Calu3 (cell line): Measurements from ENCODE around the gene EYA2. TPM values are rescaled to one million over a fixed set of nuclear protein-coding genes. Genes with fewer than 3 reads are reported as not detected.

ENCODE experiments used
- BruUV-seq: library from RNA; stranded (reverse); fragments of 400-500 nt; replicated peaks from 2 replicates; lab custom pipeline; 2021; lab: Mats Ljungman, UMichigan
- CTCF ChIA-PET: fragments of 300-600 bp; sonication (Branson Sonifier 250); formaldehyde crosslinking; loops from one replicate; lab custom pipeline; 2022; ENCODE audit warnings: antibody characterized with exemption; lab: Charles Lee
- DNase-seq: peaks from one replicate; pipeline ENCODE4 v3.0.0; 2022
- H3K27ac Mint-ChIP-seq: one replicate; pipeline ENCODE4 v1.8.0; 2022; ENCODE audit warnings: mixed read lengths; ENCODE audit not compliant: unreplicated experiment
- H3K27me3 Mint-ChIP-seq: one replicate; pipeline ENCODE4 v1.8.0; 2022; ENCODE audit warnings: mixed read lengths; ENCODE audit not compliant: unreplicated experiment
- H3K36me3 Mint-ChIP-seq: one replicate; pipeline ENCODE4 v1.8.0; 2022; ENCODE audit warnings: mild to moderate bottlenecking, moderate library complexity, mixed read lengths; ENCODE audit not compliant: insufficient read depth, unreplicated experiment
- H3K4me1 Mint-ChIP-seq: one replicate; pipeline ENCODE4 v1.8.0; 2022; ENCODE audit warnings: mild to moderate bottlenecking, low read depth, mixed read lengths; ENCODE audit not compliant: unreplicated experiment
- H3K4me3 Mint-ChIP-seq: one replicate; pipeline ENCODE4 v1.8.0; 2022; ENCODE audit warnings: mild to moderate bottlenecking, low read depth, moderate library complexity, mixed read lengths; ENCODE audit not compliant: unreplicated experiment
- H3K9me3 Mint-ChIP-seq: one replicate; pipeline ENCODE4 v1.8.0; 2022; ENCODE audit warnings: low read depth, mixed read lengths; ENCODE audit not compliant: unreplicated experiment
- intact Hi-C: fragments of 100-400 bp; cut with micrococcal nuclease; formaldehyde crosslinking; loops from one replicate; pipeline ENCODE4 v1.10.0; 2022; ENCODE audit not compliant: unreplicated experiment
- total RNA-seq: library from RNA; stranded (reverse); gene quantifications from 2 replicates; pipeline ENCODE4 v1.2.3, GENCODE V29; 2022
- TF ChIP-seq, protein P1 (sequence below): fragments of 200-600 bp; IDR thresholded peaks from one replicate; pipeline ENCODE4 v1.8.0; 2022; ENCODE audit warnings: antibody characterized with exemption; ENCODE audit not compliant: unreplicated experiment

EYA2 gene
- total RNA-seq, 1 experiment from 2014 or later = 0.35 TPM

- CTCF ChIA-PET = interaction anchor here (0.7 kb wide), 1 partner anchor 186 kb away, joined by 3 read pairs; no protein-coding TSS in a partner anchor
- peaks cover 54% of the 10 kb centered on the region for H3K4me1 Mint-ChIP-seq
- TF ChIP-seq, protein P1, sequence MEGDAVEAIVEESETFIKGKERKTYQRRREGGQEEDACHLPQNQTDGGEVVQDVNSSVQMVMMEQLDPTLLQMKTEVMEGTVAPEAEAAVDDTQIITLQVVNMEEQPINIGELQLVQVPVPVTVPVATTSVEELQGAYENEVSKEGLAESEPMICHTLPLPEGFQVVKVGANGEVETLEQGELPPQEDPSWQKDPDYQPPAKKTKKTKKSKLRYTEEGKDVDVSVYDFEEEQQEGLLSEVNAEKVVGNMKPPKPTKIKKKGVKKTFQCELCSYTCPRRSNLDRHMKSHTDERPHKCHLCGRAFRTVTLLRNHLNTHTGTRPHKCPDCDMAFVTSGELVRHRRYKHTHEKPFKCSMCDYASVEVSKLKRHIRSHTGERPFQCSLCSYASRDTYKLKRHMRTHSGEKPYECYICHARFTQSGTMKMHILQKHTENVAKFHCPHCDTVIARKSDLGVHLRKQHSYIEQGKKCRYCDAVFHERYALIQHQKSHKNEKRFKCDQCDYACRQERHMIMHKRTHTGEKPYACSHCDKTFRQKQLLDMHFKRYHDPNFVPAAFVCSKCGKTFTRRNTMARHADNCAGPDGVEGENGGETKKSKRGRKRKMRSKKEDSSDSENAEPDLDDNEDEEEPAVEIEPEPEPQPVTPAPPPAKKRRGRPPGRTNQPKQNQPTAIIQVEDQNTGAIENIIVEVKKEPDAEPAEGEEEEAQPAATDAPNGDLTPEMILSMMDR = no peak
- H3K27me3 Mint-ChIP-seq = no peaks in the 10 kb centered on the region
- no peak overlapping the region for H3K27ac Mint-ChIP-seq
- H3K36me3 Mint-ChIP-seq = peaks cover 17% of the 10 kb centered on the region
- no peak overlapping the region for H3K4me3 Mint-ChIP-seq
- DNase-seq = no peak
- H3K9me3 Mint-ChIP-seq = no peaks in the 10 kb centered on the region
- BruUV-seq = no TSS peak
- intact Hi-C loops = loop anchor here (5.0 kb wide), 1 partner anchor 446 kb away; no protein-coding TSS in a partner anchor
These were observed 303.6 kb downstream of the EYA2 start for GRCh38 chr20:47198254-47198671.

DNA sequence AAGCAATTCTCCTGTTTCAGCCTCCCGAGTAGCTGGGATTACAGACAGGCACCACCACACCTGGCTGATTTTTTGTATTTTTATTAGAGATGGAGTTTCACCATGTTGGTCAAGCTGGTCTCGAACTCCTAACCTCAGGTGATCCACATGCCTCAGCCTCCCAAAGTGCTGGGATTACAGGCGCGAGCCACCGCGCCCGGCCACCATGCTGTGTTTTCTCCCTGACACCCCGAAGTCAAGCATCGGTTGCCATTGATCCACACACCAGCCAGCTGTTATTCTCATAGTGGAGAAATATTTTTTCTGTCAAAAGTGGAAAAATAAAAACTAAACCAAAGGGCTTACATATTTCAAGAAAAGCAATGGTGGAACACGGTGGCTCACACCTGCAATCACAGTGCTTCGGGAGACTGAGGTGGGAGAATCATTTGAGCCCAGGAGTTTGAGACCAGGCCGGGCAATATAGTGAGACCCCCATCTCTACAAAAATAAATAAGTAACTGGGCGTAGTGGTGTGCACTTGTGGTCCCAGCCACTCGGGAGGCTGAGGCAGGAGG, 304.4 kb downstream of the EYA2 start:
- intact Hi-C loops = loop anchor here (5.0 kb wide), 1 partner anchor 447 kb away; no protein-coding TSS in a partner anchor
- TF ChIP-seq, protein P1 = no peak
- Mint-ChIP-seq H3K9me3 (no peaks in the 10 kb centered on the region), H3K27ac (no peak overlapping the region), H3K4me3 (no peak overlapping the region), H3K36me3 (peaks cover 24% of the 10 kb centered on the region), H3K4me1 (peaks cover 62% of the 10 kb centered on the region), H3K27me3 (no peaks in the 10 kb centered on the region)
- no peak for DNase-seq
- CTCF ChIA-PET = interaction anchor here (0.7 kb wide), 1 partner anchor 185 kb away, joined by 3 to 4 read pairs; no protein-coding TSS in a partner anchor
- no TSS peak for BruUV-seq

DNA sequence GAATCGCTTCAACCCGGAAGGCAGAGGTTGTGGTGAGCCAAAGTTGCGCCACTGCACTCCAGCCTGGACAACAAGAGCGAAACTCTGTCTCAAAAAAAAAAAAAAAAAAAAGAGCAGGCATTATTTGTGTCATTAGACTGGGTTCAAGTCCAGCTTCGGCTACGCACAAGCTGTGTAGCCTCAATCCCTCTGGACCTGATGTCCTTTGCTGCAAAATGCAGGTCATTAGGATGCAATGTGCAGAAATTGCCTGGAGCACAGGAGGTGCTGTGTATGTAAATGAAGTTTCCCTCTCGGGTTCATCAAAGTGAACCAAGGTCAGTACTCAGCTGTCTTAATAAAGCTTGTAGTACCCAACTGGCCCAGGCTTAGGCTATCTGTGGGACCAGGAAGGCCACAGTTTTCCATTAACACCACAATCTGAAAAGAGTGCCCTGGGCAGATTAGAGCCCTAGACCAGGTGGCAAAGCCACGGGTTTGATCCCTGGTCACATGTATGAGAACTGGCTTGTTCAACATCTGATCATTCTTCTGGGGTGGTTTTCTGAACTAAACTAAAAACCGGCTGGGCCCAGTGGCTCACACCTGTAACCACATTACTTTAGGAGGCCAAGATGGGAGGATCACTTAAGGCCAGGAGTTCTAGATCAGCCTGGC, 306.6 kb downstream of the EYA2 start:
- peak overlapping the region; percentile 96 for H3K27ac Mint-ChIP-seq
- CTCF ChIA-PET = interaction anchor here (0.5 to 1.1 kb wide), 7 partner anchors 73 to 694 kb away, joined by 3 to 8 read pairs (median 4); no protein-coding TSS in a partner anchor
- intact Hi-C loops = loop anchor here (10.0 kb wide), 2 partner anchors 294 to 424 kb away; no protein-coding TSS in a partner anchor

More for the DNA sequence above, 306.6 kb downstream of the EYA2 start:
- Mint-ChIP-seq H3K4me1 (peaks cover 71% of the 10 kb centered on the region), H3K4me3 (no peak overlapping the region), H3K36me3 (peaks cover 42% of the 10 kb centered on the region), H3K27me3 (no peaks in the 10 kb centered on the region), H3K9me3 (no peaks in the 10 kb centered on the region)
- TF ChIP-seq, protein P1 = no peak
- TSS peak; percentile 100 for BruUV-seq
- no peak for DNase-seq
